HEK293 (cell line): ENCODE results near the gene PBX3.
A peak's percentile ranks its signal among the peaks of the same experiment; 100 is the strongest.

ENCODE experiments used
- AEBP2 ChIP-seq: fragments of 450-650 bp; formaldehyde crosslinking; IDR thresholded peaks from 2 replicates; pipeline ENCODE4 v1.5.1; 2016; ENCODE audit warnings: missing biosample characterization, missing genetic modification characterization, borderline replicate concordance
- FEZF1 ChIP-seq: fragments of 450-650 bp; formaldehyde crosslinking; IDR thresholded peaks from 2 replicates; pipeline ENCODE4 v1.5.1; 2016; ENCODE audit warnings: missing biosample characterization, missing genetic modification characterization
- GLI4 ChIP-seq: fragments of 450-650 bp; formaldehyde crosslinking; IDR thresholded peaks from 2 replicates; pipeline ENCODE4 v1.5.1; 2016; ENCODE audit warnings: missing biosample characterization, missing genetic modification characterization
- GLIS2 ChIP-seq: fragments of 450-650 bp; formaldehyde crosslinking; IDR thresholded peaks from 2 replicates; pipeline ENCODE4 v1.5.1; 2016; ENCODE audit warnings: missing biosample characterization, missing genetic modification characterization
- HOXC10 ChIP-seq: sonication (generic); formaldehyde crosslinking; IDR thresholded peaks from 2 replicates; pipeline ENCODE4 v1.8.1; 2023; ENCODE audit warnings: mild to moderate bottlenecking, missing genetic modification reagents
- IKZF3 ChIP-seq: fragments of 450-650 bp; IDR thresholded peaks from 2 replicates; pipeline ENCODE4 v1.5.0; 2018; ENCODE audit warnings: missing biosample characterization, mild to moderate bottlenecking, missing genetic modification characterization, moderate library complexity
- KLF10 ChIP-seq: fragments of 450-650 bp; IDR thresholded peaks from 2 replicates; pipeline ENCODE4 v1.5.1; 2018; ENCODE audit warnings: missing biosample characterization, mild to moderate bottlenecking, missing genetic modification characterization
- TRIM28 ChIP-seq: IDR thresholded peaks from 2 replicates; pipeline ENCODE4 v1.6.1; 2011; ENCODE audit warnings: low read length, control low read depth, borderline replicate concordance
- ZNF121 ChIP-seq: fragments of 450-650 bp; formaldehyde crosslinking; IDR thresholded peaks from 2 replicates; pipeline ENCODE4 v1.5.1; 2016; ENCODE audit warnings: missing biosample characterization, missing genetic modification characterization
- ZNF175 ChIP-seq: fragments of 450-650 bp; formaldehyde crosslinking; IDR thresholded peaks from 2 replicates; pipeline ENCODE4 v1.5.1; 2016; ENCODE audit warnings: missing biosample characterization, missing genetic modification characterization
- ZNF202 ChIP-seq: fragments of 450-650 bp; formaldehyde crosslinking; IDR thresholded peaks from 2 replicates; pipeline ENCODE4 v1.5.1; 2016; ENCODE audit warnings: missing biosample characterization, missing genetic modification characterization, borderline replicate concordance
- ZNF274 ChIP-seq, 2 experiments: fragments of 200-500 bp in 1 of 2; fragments of 450-650 bp in 1 of 2; sonication (Bioruptor generic) in 1 of 2; formaldehyde crosslinking in 1 of 2; IDR thresholded peaks; 2 replicates each; pipeline versions ENCODE4 v1.5.1 to v1.6.1; 2014 to 2016; ENCODE audit warnings: borderline replicate concordance in 1 of 2, inconsistent platforms in 1 of 2, low read length in 1 of 2, missing biosample characterization in 1 of 2, missing genetic modification characterization in 1 of 2
- ZNF311 ChIP-seq: fragments of 450-650 bp; formaldehyde crosslinking; IDR thresholded peaks from 2 replicates; pipeline ENCODE4 v1.5.1; 2017; ENCODE audit warnings: missing biosample characterization, missing genetic modification characterization, borderline replicate concordance
- ZNF350 ChIP-seq: fragments of 450-650 bp; formaldehyde crosslinking; IDR thresholded peaks from 2 replicates; pipeline ENCODE4 v1.5.0; 2017; ENCODE audit warnings: missing biosample characterization, mild to moderate bottlenecking, missing genetic modification characterization
- ZNF354C ChIP-seq: fragments of 450-650 bp; formaldehyde crosslinking; IDR thresholded peaks from 2 replicates; pipeline ENCODE4 v1.5.1; 2016; ENCODE audit warnings: missing biosample characterization, missing genetic modification characterization, low read depth, borderline replicate concordance
- ZNF416 ChIP-seq: fragments of 450-650 bp; formaldehyde crosslinking; IDR thresholded peaks from 2 replicates; pipeline ENCODE4 v1.5.1; 2016; ENCODE audit warnings: missing biosample characterization, missing genetic modification characterization
- ZNF426 ChIP-seq: fragments of 450-650 bp; formaldehyde crosslinking; IDR thresholded peaks from 2 replicates; pipeline ENCODE4 v1.5.1; 2017; ENCODE audit warnings: missing biosample characterization, missing genetic modification characterization, mild to moderate bottlenecking, inconsistent platforms, moderate library complexity
- ZNF473 ChIP-seq: fragments of 450-650 bp; formaldehyde crosslinking; IDR thresholded peaks from 2 replicates; pipeline ENCODE4 v1.5.1; 2017; ENCODE audit warnings: missing biosample characterization, missing genetic modification characterization
- ZNF510 ChIP-seq: fragments of 450-650 bp; formaldehyde crosslinking; IDR thresholded peaks from 2 replicates; pipeline ENCODE4 v1.5.1; 2018; ENCODE audit warnings: mild to moderate bottlenecking, missing genetic modification characterization, missing biosample characterization; ENCODE audit not compliant: insufficient replicate concordance
- ZNF555 ChIP-seq: fragments of 450-650 bp; formaldehyde crosslinking; conservative IDR thresholded peaks from 2 replicates; pipeline ENCODE4 v1.5.1; 2017; ENCODE audit warnings: missing biosample characterization, mild to moderate bottlenecking, missing genetic modification characterization, inconsistent platforms
- ZNF561 ChIP-seq: fragments of 450-650 bp; IDR thresholded peaks from 2 replicates; pipeline ENCODE4 v1.5.1; 2018; ENCODE audit warnings: missing biosample characterization, missing genetic modification characterization, borderline replicate concordance
- ZNF654 ChIP-seq: fragments of 450-650 bp; formaldehyde crosslinking; IDR thresholded peaks from 2 replicates; pipeline ENCODE4 v1.5.1; 2016; ENCODE audit warnings: low read depth, missing biosample characterization, missing genetic modification characterization
- ZNF664 ChIP-seq: fragments of 450-650 bp; formaldehyde crosslinking; IDR thresholded peaks from 2 replicates; pipeline ENCODE4 v1.5.1; 2016; ENCODE audit warnings: missing biosample characterization, missing genetic modification characterization
- ZNF76 ChIP-seq: fragments of 450-650 bp; formaldehyde crosslinking; IDR thresholded peaks from 2 replicates; pipeline ENCODE4; 2016; ENCODE audit warnings: low read depth, missing biosample characterization, missing genetic modification characterization, borderline replicate concordance
- ZNF777 ChIP-seq: fragments of 450-650 bp; formaldehyde crosslinking; IDR thresholded peaks from 2 replicates; pipeline ENCODE4 v1.5.1; 2017; ENCODE audit warnings: missing biosample characterization, missing genetic modification characterization, borderline replicate concordance
- ZSCAN23 ChIP-seq: fragments of 450-650 bp; formaldehyde crosslinking; IDR thresholded peaks from 2 replicates; pipeline ENCODE4 v1.5.1; 2016; ENCODE audit warnings: missing biosample characterization, missing genetic modification characterization
- ZSCAN30 ChIP-seq: fragments of 450-650 bp; IDR thresholded peaks from 2 replicates; pipeline ENCODE4 v1.5.1; 2018; ENCODE audit warnings: missing biosample characterization, mild to moderate bottlenecking, missing genetic modification characterization, moderate library complexity
- TF ChIP-seq, protein P1 (sequence below): fragments of 450-650 bp; formaldehyde crosslinking; IDR thresholded peaks from 2 replicates; pipeline ENCODE4 v1.5.1; 2016; ENCODE audit warnings: missing biosample characterization, missing genetic modification characterization
- TF ChIP-seq, protein P2 (sequence below): fragments of 450-650 bp; formaldehyde crosslinking; IDR thresholded peaks from 2 replicates; pipeline ENCODE4 v1.5.1; 2016; ENCODE audit warnings: missing biosample characterization, missing genetic modification characterization, low read depth
- TF ChIP-seq, protein P3 (sequence below): fragments of 450-650 bp; formaldehyde crosslinking; IDR thresholded peaks from 2 replicates; pipeline ENCODE4 v1.5.1; 2016; ENCODE audit warnings: missing biosample characterization, missing genetic modification characterization
- TF ChIP-seq, protein P4 (sequence below): fragments of 450-650 bp; formaldehyde crosslinking; IDR thresholded peaks from 2 replicates; pipeline ENCODE4 v1.5.1; 2016; ENCODE audit warnings: missing biosample characterization, missing genetic modification characterization
- TF ChIP-seq, protein P5 (sequence below): fragments of 450-650 bp; formaldehyde crosslinking; IDR thresholded peaks from 2 replicates; pipeline ENCODE4 v1.5.1; 2016; ENCODE audit warnings: missing biosample characterization, missing genetic modification characterization

PBX3 gene

DNA sequence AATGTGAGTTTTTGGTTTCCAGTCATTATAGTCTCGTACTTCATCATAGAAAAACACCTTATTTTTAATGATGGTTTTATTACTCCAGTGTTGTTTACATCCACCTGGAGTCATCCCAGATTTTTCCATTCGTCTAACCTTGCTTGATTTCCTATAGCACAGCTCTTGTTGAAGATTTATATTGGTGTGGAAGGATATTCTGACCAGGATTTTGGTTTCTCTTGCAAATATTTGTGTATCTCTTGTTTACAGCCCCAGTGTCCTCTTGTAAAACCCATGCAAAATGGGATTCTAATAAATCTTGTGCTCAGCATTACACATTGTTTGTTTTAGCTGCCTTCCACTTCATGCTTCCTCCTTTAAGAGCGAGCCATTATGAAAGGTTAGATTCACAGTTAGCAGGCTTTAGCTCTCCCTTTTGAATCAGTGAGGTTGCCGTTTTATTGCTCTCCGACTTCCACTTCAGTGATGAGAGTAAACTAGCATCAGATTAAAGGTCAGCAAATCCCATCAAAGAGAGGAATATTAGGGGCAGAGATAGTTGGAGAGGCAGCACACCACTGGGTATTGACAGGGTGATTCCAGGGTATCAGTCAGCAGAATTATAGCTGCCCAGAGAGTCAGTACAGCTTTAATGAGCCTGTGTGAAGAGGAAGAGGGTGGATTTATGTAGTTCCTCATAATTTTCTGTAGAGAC, 157.1 kb downstream of the PBX3 start (continued):
- TF ChIP-seq, protein P1, sequence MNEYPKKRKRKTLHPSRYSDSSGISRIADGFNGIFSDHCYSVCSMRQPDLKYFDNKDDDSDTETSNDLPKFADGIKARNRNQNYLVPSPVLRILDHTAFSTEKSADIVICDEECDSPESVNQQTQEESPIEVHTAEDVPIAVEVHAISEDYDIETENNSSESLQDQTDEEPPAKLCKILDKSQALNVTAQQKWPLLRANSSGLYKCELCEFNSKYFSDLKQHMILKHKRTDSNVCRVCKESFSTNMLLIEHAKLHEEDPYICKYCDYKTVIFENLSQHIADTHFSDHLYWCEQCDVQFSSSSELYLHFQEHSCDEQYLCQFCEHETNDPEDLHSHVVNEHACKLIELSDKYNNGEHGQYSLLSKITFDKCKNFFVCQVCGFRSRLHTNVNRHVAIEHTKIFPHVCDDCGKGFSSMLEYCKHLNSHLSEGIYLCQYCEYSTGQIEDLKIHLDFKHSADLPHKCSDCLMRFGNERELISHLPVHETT (tag by site-specific recombination), result 0 out of 2 replicates have a peak, but pooled peaks have one; percentile 6
- no peak for TF ChIP-seq ZNF350 (tag by site-specific recombination)
- TF ChIP-seq ZNF777 (tag by site-specific recombination), result no peak
- 0 out of 2 replicates have a peak, but pooled peaks have one; percentile 21 for TF ChIP-seq ZNF664 (tag by site-specific recombination)
- TF ChIP-seq TRIM28, result peak; percentile 92; the same call in 1 of the 2 replicates
- TF ChIP-seq ZNF121 (tag by site-specific recombination), result no peak
- TF ChIP-seq, protein P2, sequence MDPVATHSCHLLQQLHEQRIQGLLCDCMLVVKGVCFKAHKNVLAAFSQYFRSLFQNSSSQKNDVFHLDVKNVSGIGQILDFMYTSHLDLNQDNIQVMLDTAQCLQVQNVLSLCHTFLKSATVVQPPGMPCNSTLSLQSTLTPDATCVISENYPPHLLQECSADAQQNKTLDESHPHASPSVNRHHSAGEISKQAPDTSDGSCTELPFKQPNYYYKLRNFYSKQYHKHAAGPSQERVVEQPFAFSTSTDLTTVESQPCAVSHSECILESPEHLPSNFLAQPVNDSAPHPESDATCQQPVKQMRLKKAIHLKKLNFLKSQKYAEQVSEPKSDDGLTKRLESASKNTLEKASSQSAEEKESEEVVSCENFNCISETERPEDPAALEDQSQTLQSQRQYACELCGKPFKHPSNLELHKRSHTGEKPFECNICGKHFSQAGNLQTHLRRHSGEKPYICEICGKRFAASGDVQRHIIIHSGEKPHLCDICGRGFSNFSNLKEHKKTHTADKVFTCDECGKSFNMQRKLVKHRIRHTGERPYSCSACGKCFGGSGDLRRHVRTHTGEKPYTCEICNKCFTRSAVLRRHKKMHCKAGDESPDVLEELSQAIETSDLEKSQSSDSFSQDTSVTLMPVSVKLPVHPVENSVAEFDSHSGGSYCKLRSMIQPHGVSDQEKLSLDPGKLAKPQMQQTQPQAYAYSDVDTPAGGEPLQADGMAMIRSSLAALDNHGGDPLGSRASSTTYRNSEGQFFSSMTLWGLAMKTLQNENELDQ, result no peak
- TF ChIP-seq GLI4 (tag by site-specific recombination), result no peak
- no peak for TF ChIP-seq HOXC10 (CRISPR knock-in tag)
- TF ChIP-seq ZNF354C (tag by site-specific recombination), result no peak
- TF ChIP-seq, protein P3, sequence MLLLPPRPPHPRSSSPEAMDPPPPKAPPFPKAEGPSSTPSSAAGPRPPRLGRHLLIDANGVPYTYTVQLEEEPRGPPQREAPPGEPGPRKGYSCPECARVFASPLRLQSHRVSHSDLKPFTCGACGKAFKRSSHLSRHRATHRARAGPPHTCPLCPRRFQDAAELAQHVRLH (tag by site-specific recombination), result peak; percentile 82; the same call in 1 of the 2 replicates
- TF ChIP-seq ZNF510 (tag by site-specific recombination), result no peak
- no peak for TF ChIP-seq ZNF555
- no peak for TF ChIP-seq ZNF274 (IDR thresholded peaks at IDR 0.05; ENCODE audit: low read length)
- no peak for TF ChIP-seq ZNF274 (tag by site-specific recombination; IDR thresholded peaks at IDR 0.05; ENCODE audit: borderline replicate concordance)
- no peak for TF ChIP-seq ZNF473
- TF ChIP-seq, protein P4, sequence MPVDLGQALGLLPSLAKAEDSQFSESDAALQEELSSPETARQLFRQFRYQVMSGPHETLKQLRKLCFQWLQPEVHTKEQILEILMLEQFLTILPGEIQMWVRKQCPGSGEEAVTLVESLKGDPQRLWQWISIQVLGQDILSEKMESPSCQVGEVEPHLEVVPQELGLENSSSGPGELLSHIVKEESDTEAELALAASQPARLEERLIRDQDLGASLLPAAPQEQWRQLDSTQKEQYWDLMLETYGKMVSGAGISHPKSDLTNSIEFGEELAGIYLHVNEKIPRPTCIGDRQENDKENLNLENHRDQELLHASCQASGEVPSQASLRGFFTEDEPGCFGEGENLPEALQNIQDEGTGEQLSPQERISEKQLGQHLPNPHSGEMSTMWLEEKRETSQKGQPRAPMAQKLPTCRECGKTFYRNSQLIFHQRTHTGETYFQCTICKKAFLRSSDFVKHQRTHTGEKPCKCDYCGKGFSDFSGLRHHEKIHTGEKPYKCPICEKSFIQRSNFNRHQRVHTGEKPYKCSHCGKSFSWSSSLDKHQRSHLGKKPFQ (tag by site-specific recombination), result peak; percentile 97
- peak; percentile 88 for TF ChIP-seq IKZF3
- no peak for TF ChIP-seq ZNF416 (tag by site-specific recombination)
- TF ChIP-seq GLIS2 (tag by site-specific recombination), result no peak
- no peak for TF ChIP-seq ZNF311 (tag by site-specific recombination)
- no peak for TF ChIP-seq KLF10 (tag by site-specific recombination)
- no peak; the same call in 1 of the 2 replicates for TF ChIP-seq ZNF561 (tag by site-specific recombination)
- TF ChIP-seq AEBP2 (tag by site-specific recombination), result no peak
- TF ChIP-seq ZNF426 (tag by site-specific recombination), result no peak
- TF ChIP-seq, protein P5, sequence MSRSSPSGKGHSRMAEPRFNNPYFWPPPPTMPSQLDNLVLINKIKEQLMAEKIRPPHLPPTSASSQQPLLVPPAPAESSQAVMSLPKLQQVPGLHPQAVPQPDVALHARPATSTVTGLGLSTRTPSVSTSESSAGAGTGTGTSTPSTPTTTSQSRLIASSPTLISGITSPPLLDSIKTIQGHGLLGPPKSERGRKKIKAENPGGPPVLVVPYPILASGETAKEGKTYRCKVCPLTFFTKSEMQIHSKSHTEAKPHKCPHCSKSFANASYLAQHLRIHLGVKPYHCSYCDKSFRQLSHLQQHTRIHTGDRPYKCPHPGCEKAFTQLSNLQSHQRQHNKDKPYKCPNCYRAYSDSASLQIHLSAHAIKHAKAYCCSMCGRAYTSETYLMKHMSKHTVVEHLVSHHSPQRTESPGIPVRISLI (tag by site-specific recombination), result no peak
- no peak for TF ChIP-seq ZSCAN23 (tag by site-specific recombination)
- TF ChIP-seq ZNF175 (tag by site-specific recombination), result no peak
- TF ChIP-seq FEZF1 (tag by site-specific recombination), result peak; percentile 98
- no peak for TF ChIP-seq ZNF654
- TF ChIP-seq ZSCAN30 (tag by site-specific recombination), result no peak; the same call in 1 of the 2 replicates
- no peak for TF ChIP-seq ZNF202
- no peak for TF ChIP-seq ZNF76
